Hepatocyte (in vitro differentiated cells): Measurements from ENCODE around the gene DHRS4. TPM values are rescaled to one million over a fixed set of nuclear protein-coding genes. Genes with fewer than 3 reads are reported as not detected.
"Not testable (repeated sequence)": the region's sequence is repeated elsewhere in the genome, so short reads cannot be mapped to it uniquely, and the experiment has no call there.

Source experiments
- DNase-seq: peaks from one replicate; pipeline ENCODE4 v3.0.0-alpha.2; 2016; ENCODE audit warnings: low spot score
- H2AFZ ChIP-seq: fragments of 200-600 bp; sonication (generic); 2 replicates; pipeline ENCODE4 v1.6.0; 2016; ENCODE audit warnings: antibody characterized with exemption, mild to moderate bottlenecking
- H3K27ac ChIP-seq: fragments of 200-600 bp; sonication (generic); 2 replicates; pipeline ENCODE4 v1.5.1; 2016; ENCODE audit warnings: mild to moderate bottlenecking
- H3K27me3 ChIP-seq: fragments of 200-600 bp; sonication (generic); 2 replicates; pipeline ENCODE4 v1.6.1; 2016
- H3K36me3 ChIP-seq: fragments of 200-600 bp; sonication (generic); replicated peaks from 2 replicates; pipeline ENCODE4 v1.5.1; 2016; ENCODE audit warnings: low read depth; ENCODE audit not compliant: insufficient read depth
- H3K4me1 ChIP-seq: fragments of 200-600 bp; sonication (generic); 2 replicates; pipeline ENCODE4 v1.5.1; 2016; ENCODE audit warnings: mild to moderate bottlenecking, moderate library complexity; ENCODE audit not compliant: insufficient read depth
- H3K4me2 ChIP-seq: fragments of 200-600 bp; sonication (generic); 2 replicates; pipeline ENCODE4 v1.6.0; 2016
- H3K4me3 ChIP-seq: fragments of 200-600 bp; sonication (generic); 2 replicates; pipeline ENCODE4 v1.5.1; 2016; ENCODE audit warnings: mild to moderate bottlenecking
- H3K79me2 ChIP-seq: fragments of 200-600 bp; sonication (generic); 2 replicates; pipeline ENCODE4 v1.6.0; 2017; ENCODE audit warnings: mild to moderate bottlenecking
- H3K9me2 ChIP-seq: fragments of 200-600 bp; sonication (generic); replicated peaks from 2 replicates; pipeline ENCODE4 v1.6.0; 2017; ENCODE audit warnings: mild to moderate bottlenecking; ENCODE audit not compliant: insufficient read depth
- H3K9me3 ChIP-seq: fragments of 200-600 bp; sonication (generic); 2 replicates; pipeline ENCODE4 v1.5.1; 2016; ENCODE audit warnings: low read depth, mild to moderate bottlenecking
- H4K20me1 ChIP-seq: fragments of 200-600 bp; sonication (generic); 2 replicates; pipeline ENCODE4 v1.6.0; 2016; ENCODE audit warnings: mild to moderate bottlenecking; ENCODE audit not compliant: insufficient read depth, poor library complexity, severe bottlenecking
- EZH2 ChIP-seq: fragments of 200-600 bp; sonication (generic); IDR thresholded peaks from 2 replicates; pipeline ENCODE4 v1.6.1; 2016; ENCODE audit warnings: antibody characterized with exemption, mild to moderate bottlenecking, borderline replicate concordance
- EZH2phosphoT487 ChIP-seq: fragments of 200-600 bp; sonication (generic); IDR thresholded peaks from one replicate; pipeline ENCODE4 v1.6.1; 2018; ENCODE audit warnings: antibody characterized with exemption, mild to moderate bottlenecking, low read depth, moderate library complexity; ENCODE audit not compliant: unreplicated experiment, severe bottlenecking
- WGBS: methylation state at CpG from one replicate; pipeline ENCODE4 v1.1.6; 2016; ENCODE audit warnings: low lambda C conversion rate; ENCODE audit errors: missing lambda C conversion rate; 5-methylcytosine and 5-hydroxymethylcytosine counted together
- polyA plus RNA-seq: library from polyadenylated mRNA; unstranded; fragments of >200 nt; fragmentation: Nextera tagmentation; extraction: Ambion mirVana; gene quantifications from 2 replicates; pipeline ENCODE4 v1.2.1, GENCODE V29; 2016
- total RNA-seq: library from RNA; depleted of rRNA; stranded (reverse); fragments of >200 nt; gene quantifications from 2 replicates; pipeline ENCODE4 v1.2.3, GENCODE V29; 2014
- TF ChIP-seq, protein P1 (sequence below): fragments of 200-600 bp; sonication (generic); IDR thresholded peaks from 2 replicates; pipeline ENCODE4 v1.5.1; 2016; ENCODE audit warnings: antibody characterized with exemption, mild to moderate bottlenecking; ENCODE audit not compliant: poor library complexity

The DHRS4 gene
- total and polyA plus RNA-seq, 2 experiments from 2014 or later = 38.3 to 47.4 TPM

DNA sequence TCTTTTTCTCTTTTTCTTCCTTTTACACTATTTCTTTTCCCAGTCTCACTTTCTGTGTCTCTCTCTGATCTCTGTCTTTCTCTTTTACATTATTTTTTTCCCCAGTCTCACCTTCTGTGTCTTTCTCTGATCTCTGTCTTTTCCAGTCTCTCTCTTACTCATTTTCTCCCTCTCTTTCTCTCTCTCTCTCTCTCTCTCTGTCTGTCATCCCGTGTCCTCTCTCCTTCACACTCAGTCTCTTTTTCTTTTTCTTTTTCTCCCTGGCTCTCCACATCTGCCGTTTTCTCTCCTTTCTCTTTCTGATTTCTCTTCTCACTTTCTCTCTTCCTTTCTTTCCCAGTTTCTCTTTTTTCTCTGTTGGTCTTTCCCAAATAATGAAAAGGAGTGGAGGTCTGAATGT lies 57.5 kb downstream of the DHRS4 start:
- Histone ChIP-seq H3K9me3 (no peaks in the 10 kb centered on the region), H3K27me3 (no peaks in the 10 kb centered on the region), H4K20me1 (no peaks in the 10 kb centered on the region), H3K9me2 (no peaks in the 10 kb centered on the region), H3K4me3 (no peak overlapping the region), H3K4me2 (no peak overlapping the region), H3K4me1 (no peaks in the 10 kb centered on the region), H3K79me2 (no peaks in the 10 kb centered on the region), H3K27ac (no peak overlapping the region), H2AFZ (no peak overlapping the region), H3K36me3 (no peaks in the 10 kb centered on the region)
- no peak for DNase-seq
- TF ChIP-seq, protein P1, sequence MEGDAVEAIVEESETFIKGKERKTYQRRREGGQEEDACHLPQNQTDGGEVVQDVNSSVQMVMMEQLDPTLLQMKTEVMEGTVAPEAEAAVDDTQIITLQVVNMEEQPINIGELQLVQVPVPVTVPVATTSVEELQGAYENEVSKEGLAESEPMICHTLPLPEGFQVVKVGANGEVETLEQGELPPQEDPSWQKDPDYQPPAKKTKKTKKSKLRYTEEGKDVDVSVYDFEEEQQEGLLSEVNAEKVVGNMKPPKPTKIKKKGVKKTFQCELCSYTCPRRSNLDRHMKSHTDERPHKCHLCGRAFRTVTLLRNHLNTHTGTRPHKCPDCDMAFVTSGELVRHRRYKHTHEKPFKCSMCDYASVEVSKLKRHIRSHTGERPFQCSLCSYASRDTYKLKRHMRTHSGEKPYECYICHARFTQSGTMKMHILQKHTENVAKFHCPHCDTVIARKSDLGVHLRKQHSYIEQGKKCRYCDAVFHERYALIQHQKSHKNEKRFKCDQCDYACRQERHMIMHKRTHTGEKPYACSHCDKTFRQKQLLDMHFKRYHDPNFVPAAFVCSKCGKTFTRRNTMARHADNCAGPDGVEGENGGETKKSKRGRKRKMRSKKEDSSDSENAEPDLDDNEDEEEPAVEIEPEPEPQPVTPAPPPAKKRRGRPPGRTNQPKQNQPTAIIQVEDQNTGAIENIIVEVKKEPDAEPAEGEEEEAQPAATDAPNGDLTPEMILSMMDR = no peak
- no peak for TF ChIP-seq EZH2
- TF ChIP-seq EZH2phosphoT487 = no peak
- 79% methylated on average over 2 of the region's 2 CpGs for WGBS

- H2AFZ ChIP-seq, H3K79me2 ChIP-seq, H3K4me1 ChIP-seq, H3K27ac ChIP-seq, H3K9me2 ChIP-seq, H3K9me3 ChIP-seq, H3K27me3 ChIP-seq, H3K36me3 ChIP-seq, DNase-seq, H4K20me1 ChIP-seq, H3K4me3 ChIP-seq, H3K4me2 ChIP-seq: not testable (repeated sequence)
- 79% methylated on average over 4 of the region's 4 CpGs for WGBS
Observed at GRCh38 chr14:24012726-24013273, 59.2 kb downstream of the DHRS4 start.

- Histone ChIP-seq H3K27me3 (no peaks in the 10 kb centered on the region), H3K36me3 (no peaks in the 10 kb centered on the region), H3K79me2 (no peaks in the 10 kb centered on the region), H3K4me1 (no peaks in the 10 kb centered on the region), H3K9me2 (no peaks in the 10 kb centered on the region), H4K20me1 (no peaks in the 10 kb centered on the region), H3K4me2 (no peak overlapping the region), H2AFZ (no peak overlapping the region), H3K9me3 (no peaks in the 10 kb centered on the region), H3K4me3 (no peak overlapping the region), H3K27ac (no peak overlapping the region)
- TF ChIP-seq EZH2phosphoT487 (no peak), EZH2 (no peak)
- TF ChIP-seq, protein P1 = peak; percentile 73
- peak; percentile 76 for DNase-seq
- 40% methylated on average over 12 of the region's 12 CpGs for WGBS
Observed at GRCh38 chr14:24013654-24014514, 60.3 kb downstream of the DHRS4 start.

GRCh38 chr14:24015745-24016144 lies 62.2 kb downstream of the DHRS4 start:
- 97% methylated on average over 6 of the region's 6 CpGs for WGBS
- H3K4me2 ChIP-seq, H3K9me2 ChIP-seq, H3K36me3 ChIP-seq, H4K20me1 ChIP-seq, H3K27me3 ChIP-seq, H2AFZ ChIP-seq, H3K27ac ChIP-seq, H3K4me1 ChIP-seq, H3K4me3 ChIP-seq, DNase-seq, H3K9me3 ChIP-seq, H3K79me2 ChIP-seq: not testable (repeated sequence)

Other genes with a start within 250 kb of the DHRS4 start
- 14.6 and 15.2 TPM in 2 replicates for gene DHRS4L2, start 35.2 kb downstream of the DHRS4 start, total RNA-seq
- 22.6 and 28.4 TPM in 2 replicates for gene DHRS4L2, start 35.2 kb downstream of the DHRS4 start, polyA plus RNA-seq
- gene CARMIL3, start 98.2 kb downstream of the DHRS4 start, total RNA-seq = 0.37 and 0.40 TPM in 2 replicates
- gene CARMIL3, start 98.2 kb downstream of the DHRS4 start, polyA plus RNA-seq = 0.46 TPM in 1 of 2 replicates, not detected in the other
- not detected in 2 replicates for gene CPNE6, start 117.8 kb downstream of the DHRS4 start, total RNA-seq
- gene CPNE6, start 117.8 kb downstream of the DHRS4 start, polyA plus RNA-seq = not detected in 2 replicates
- 68.7 and 76.5 TPM in 2 replicates for gene PCK2, start 140.5 kb downstream of the DHRS4 start, total RNA-seq
- 75.0 and 88.8 TPM in 2 replicates for gene PCK2, start 140.5 kb downstream of the DHRS4 start, polyA plus RNA-seq
- gene DCAF11, start 161.0 kb downstream of the DHRS4 start, total RNA-seq = 78.9 and 85.4 TPM in 2 replicates
- 50.3 and 55.6 TPM in 2 replicates for gene DCAF11, start 161.0 kb downstream of the DHRS4 start, polyA plus RNA-seq
- 1.2 and 4.8 TPM in 2 replicates for gene NRL, start 161.2 kb downstream of the DHRS4 start, total RNA-seq
- 2.4 and 3.3 TPM in 2 replicates for gene NRL, start 161.2 kb downstream of the DHRS4 start, polyA plus RNA-seq
- 0.24 and 1.0 TPM in 2 replicates for gene FITM1, start 176.9 kb downstream of the DHRS4 start, total RNA-seq
- 0.62 and 2.2 TPM in 2 replicates for gene FITM1, start 176.9 kb downstream of the DHRS4 start, polyA plus RNA-seq
- gene PSME1, start 182.4 kb downstream of the DHRS4 start, total RNA-seq = 123 and 134 TPM in 2 replicates
- 202 and 238 TPM in 2 replicates for gene PSME1, start 182.4 kb downstream of the DHRS4 start, polyA plus RNA-seq
- gene EMC9, start 187.8 kb downstream of the DHRS4 start, total RNA-seq = 13.8 TPM in 2 replicates
- gene EMC9, start 187.8 kb downstream of the DHRS4 start, polyA plus RNA-seq = 32.2 and 34.1 TPM in 2 replicates
- gene PSME2, start 192.8 kb downstream of the DHRS4 start, total RNA-seq = 62.7 and 75.5 TPM in 2 replicates
- 178 and 189 TPM in 2 replicates for gene PSME2, start 192.8 kb downstream of the DHRS4 start, polyA plus RNA-seq
- gene RNF31, start 193.7 kb downstream of the DHRS4 start, total RNA-seq = 27.8 and 35.0 TPM in 2 replicates
- 27.3 and 29.7 TPM in 2 replicates for gene RNF31, start 193.7 kb downstream of the DHRS4 start, polyA plus RNA-seq
- 33.7 and 42.7 TPM in 2 replicates for gene IRF9, start 207.5 kb downstream of the DHRS4 start, total RNA-seq
- gene IRF9, start 207.5 kb downstream of the DHRS4 start, polyA plus RNA-seq = 66.9 and 79.5 TPM in 2 replicates
- gene REC8, start 218.3 kb downstream of the DHRS4 start, total RNA-seq = 28.5 and 44.8 TPM in 2 replicates
- gene REC8, start 218.3 kb downstream of the DHRS4 start, polyA plus RNA-seq = 170 and 193 TPM in 2 replicates
- 18.7 and 19.5 TPM in 2 replicates for gene IPO4, start 235.0 kb downstream of the DHRS4 start, total RNA-seq
- 19.0 and 26.4 TPM in 2 replicates for gene IPO4, start 235.0 kb downstream of the DHRS4 start, polyA plus RNA-seq
- 68.1 and 75.4 TPM in 2 replicates for gene TM9SF1, start 241.7 kb downstream of the DHRS4 start, total RNA-seq
- 84.0 and 86.1 TPM in 2 replicates for gene TM9SF1, start 241.7 kb downstream of the DHRS4 start, polyA plus RNA-seq